Cerebellar nuclear complex (tissue), 1 donor: ENCODE measurements around the gene MYH15.

ENCODE experiments used
- DNase-seq, 2 experiments: peaks; one replicate each; lab custom pipeline; 2025; lab: John Stamatoyannopoulos, UW

MYH15 gene

DNA sequence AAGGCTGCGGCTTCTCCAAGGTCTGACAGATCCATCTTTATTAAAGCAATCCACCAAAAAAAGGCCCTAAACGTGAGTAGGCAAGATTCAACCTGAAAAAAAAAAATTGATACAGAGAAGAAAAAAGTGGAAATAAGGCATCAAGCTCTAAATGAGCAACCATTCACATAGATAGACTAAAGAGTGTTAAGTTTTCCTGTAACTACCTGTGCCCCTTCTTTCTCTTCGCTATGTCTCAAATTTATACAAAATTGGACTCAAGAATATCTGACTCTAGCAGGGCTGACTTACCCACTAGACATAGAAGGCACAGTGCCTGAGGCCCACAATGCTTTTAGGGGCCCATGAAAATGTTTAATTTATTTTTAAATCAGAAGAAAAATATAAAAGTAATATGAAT is at the start of gene MYH15:
Gene MYH15, minus strand, starts transcription at position 101 of the 400 bp plus-strand sequence. Its CDS starts 66 bp downstream, at position 35.
- DNase-seq = no peak

DNA sequence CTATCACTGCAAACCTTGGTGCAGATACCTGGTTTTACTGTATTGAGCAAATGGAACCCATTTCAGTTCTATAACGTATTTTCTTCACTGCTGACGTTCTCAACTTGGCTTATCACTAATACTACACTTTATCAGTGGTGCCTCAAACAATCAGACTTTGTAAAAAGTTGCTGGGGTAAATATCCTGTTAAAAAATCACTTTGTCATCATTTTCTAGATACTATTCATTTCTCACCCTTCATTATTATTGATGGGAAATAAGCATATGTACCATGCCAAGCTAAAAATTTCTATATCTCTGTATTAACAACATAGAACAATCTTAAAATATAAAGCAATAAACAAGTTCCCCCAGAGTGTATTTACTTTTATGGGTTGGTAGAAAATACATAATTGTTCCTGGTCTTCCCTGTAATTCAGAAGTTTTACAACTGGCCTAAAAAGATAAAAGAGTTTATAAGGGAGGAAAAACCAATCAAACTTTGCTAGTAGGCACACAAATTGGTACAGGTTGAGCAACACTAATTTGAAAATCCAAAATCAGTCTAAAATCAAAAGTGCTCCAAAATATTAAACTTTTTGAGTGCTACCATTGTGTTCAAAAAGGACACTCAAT is 45.7 kb upstream of the MYH15 start:
- DNase-seq = no peak

DNA sequence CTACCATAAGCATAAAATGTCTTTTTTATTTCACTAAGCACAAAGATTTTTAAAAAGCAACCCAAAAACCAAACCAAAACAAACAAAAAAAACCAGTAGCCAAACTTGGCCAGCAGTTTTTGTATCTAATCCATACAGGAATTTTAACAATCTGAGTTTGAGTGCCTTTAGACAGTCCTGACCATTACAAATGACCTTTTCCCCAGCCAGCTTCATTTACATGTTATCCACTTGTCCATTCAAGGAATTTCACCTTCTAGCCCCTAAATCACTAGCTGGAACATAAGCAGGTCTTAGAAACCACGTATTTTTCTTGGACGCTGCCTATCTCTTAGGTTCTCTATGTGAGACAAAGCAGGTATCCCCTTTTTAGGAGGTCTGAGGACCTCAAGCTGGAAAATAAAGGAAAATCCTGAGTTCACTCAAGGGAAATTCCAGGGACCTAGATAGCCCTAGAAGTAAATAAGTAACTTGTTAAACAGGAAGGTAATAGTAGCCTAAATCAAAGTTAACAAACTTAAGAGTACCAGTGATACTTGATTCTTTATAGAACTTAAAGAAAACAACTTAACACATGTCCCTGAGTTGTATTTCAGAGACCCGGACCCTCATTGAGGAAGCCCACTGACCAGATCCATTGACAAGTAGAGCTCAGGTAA is 44.6 kb upstream of the MYH15 start:
- no peak for DNase-seq

DNA sequence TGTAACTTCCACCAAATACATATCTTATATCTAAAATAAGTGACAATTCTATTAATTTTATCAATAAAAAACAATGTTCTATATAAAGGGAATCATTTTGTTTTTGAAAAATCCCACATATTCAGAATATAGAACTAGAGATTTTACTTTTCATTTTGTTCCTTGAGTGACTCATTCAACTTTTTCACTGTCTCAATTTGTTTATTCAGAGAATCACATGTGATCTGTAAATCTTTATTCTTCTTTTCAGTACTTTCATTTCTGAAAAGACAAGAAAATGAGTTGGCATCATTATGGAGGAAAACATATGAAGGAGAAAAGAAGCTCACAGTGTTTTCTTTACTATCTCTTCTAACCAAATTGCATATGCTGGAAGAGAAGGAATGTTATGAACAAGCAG is 43.8 kb upstream of the MYH15 start:
- no peak for DNase-seq

DNA sequence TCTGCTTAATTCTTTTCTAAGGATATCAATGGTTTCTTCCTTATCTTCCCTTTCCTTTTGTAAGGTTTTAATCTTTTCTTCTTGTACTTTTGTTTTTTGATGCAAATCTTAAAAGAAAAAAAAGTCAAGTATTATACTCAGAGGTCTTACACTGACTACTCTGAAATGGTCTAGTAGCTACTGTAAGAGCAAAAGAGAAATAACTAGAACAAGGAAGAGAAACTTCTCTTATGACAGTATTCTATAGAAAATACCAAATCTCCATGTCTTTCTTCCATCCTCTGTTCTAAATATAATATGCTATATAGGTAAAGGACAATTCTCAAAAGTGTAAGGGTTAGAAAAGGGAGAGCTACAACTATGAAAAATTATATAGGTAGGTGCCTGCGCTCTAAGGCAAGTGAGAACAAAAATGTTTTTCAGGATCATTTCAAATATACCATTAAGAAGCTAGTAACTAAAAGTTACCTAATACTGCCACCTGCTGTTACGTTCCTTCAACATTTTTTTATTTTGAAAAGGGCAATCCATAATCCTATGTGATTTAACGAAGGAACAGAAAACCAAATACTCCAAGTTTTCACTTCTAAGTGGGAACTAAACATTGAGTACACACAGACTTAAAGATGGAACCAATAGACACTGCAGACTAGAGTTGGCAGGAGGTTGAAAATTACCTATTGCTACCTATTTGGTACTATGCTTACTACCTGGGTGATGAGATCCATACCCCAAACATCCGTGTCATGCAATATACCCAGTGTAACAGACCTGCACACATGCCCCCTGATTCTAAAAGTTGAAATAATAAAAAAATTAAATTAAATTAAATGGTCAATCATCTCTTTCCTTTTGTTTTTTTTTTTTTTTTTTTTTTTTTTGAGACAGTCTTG is 42.1 kb upstream of the MYH15 start:
- DNase-seq = no peak

DNA sequence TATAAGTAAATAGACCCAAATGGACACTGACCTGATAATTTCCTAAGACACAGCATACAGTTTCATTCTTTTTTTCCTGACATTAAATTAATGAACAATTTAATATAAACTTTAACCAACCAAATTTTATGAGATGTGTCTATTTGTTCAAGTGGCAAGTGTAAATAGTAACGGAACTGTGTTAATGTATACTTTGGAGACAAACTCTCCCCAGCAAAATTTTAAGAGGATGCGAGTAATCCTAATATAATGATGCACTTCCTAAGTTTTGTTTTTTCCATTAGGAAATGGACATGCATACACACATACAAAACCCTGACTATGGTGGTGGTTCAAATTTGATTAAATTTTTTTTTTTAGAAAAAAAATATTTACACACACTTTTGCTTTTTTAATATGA is 38.5 kb upstream of the MYH15 start:
- DNase-seq = no peak

DNA sequence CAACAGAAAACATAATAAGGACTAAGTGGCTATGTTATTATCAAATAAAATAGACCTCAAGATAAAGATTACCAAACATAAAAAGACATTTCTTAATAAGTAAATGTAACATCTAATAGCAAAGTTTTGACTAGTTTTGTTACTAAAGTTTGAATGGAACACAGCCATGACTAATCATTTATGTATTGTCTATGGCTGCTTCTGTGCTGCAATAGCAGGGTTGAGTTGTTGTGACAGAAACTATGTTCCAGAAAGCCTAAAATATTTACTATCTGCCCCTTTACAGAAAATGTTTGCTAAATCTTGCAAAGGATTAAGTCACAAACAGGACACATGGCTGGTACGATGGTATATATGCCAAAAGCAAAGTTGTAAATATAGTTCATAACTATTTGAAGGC is 37.9 kb upstream of the MYH15 start:
- no peak for DNase-seq

DNA sequence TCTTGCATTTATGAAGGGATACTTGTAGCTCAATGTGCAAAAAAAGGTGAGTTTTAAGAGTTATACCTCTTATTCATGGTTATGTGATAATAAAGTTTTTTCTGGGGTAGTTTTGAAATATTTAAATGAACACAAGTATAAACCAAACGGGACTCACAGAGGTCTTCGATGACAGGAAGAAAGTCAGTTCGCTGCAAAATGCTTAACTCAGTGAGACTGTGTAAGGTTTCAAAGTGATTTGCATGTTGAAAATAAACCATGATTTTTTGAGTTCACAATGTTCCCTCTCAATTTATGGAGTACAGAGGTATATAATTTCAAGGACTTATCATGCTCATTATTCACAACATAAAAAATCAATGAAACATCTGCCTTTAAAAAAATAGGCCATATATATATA is 36.3 kb upstream of the MYH15 start:
- no peak for DNase-seq

DNA sequence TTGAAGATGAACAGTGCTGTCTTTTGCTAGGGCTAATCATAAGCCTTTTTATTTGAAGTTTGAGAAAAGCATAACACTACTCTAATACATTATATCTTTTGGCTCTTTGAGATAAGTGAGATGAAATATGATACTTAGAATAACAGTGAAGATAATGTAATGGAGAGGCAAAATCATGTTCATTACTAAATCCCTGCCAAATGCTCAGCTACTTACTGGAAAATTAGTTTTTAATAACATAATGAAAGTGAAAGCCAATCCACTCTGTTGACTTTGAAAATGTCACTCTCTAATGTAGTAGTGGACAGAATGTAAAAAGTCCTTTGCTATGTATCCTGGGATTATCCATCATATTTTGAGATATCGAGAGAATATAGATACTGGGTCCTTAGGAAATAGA is 35.9 kb upstream of the MYH15 start:
- DNase-seq = no peak

DNA sequence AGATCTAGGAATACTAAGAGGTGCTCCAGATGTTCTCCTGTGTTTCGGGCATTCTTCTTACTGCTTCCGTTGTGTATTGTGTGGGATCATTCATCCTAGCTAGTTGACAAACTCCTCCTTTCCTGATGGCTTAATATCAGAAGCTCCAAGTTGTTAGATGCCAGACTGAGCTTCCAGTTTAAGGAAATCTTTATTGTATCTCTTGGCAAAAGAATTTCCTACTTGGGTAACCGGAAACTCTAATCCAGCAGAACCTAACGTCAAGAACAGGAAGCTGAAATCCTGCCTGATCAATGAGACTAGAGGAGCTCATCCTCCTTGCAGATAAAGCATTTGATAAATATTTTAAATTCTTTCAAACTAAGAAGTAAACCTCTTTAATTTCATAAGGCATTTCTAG is 27.7 kb upstream of the MYH15 start:
- DNase-seq = no peak

DNA sequence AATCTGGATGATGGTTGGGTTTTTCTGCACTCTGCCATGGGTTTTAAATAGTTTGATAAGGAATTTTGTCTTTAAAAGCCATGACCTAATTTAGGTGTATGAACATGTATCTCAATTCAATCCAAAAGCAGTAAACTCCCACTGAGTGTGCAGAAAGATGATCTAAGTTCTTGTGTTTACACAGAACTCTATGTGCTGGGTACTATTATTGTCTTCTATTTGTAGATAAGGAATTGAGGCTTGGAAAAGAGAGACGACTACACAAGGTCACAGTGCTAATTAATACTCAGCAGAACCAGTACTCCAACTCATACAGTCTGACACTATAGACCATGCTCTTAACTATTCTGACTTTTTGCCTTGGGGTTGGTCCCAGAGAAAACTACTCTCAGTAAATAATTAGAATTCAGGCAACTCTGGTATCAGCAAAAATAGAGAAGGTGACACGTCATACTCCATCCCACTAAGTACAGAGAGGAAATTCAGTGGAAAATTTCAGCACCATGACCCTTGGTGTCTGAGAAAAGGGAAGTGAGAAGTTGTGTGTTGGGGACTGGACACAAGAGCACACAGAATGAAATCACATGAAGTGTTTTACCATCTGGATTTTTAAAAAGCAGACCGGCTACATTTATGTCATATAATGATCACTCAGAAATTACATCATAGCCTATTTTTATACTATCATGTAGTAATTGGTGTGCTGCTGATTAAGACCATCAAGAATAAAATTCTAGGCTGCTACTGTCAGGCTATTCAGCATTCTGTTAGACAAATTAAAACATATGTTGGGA is 18.3 kb upstream of the MYH15 start:
- DNase-seq = no peak

DNA sequence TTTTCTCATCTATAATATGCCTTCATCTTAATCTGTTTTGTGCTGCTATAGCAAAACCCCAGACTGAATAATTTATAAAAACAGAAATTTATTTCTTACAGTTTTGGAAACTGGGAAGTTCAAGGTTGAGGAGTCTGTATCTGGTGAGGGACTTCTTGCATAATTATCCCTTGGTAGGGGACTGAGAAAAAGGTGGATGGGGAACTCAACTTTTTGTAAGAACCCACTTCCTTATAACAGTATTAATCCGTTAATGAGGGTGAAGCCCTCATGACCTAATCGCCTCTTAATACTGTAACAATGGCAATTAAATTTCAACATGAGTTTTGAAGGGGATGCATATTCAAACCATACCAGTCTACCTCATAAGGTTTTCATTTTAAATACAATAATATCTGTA is 17.4 kb upstream of the MYH15 start:
- DNase-seq = no peak

DNA sequence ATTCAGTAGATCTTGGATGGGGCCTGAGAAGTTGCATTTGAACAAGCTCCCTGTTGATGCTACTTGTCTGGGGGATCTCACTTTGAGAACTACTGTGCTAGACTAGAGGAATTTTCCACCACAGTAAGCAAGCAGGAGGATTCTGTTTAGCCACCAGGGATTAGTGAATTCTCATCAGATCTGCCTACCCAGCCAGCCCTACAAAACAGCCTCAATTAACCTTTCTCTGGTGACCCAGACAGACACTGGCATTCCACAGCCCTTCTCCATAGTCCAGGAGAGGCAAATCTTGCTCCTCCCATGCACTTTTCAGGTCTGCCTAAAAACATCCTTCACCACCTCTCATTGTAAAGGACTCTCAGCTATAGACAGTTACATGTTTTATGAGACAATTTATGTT is 16.7 kb upstream of the MYH15 start:
- no peak for DNase-seq

DNA sequence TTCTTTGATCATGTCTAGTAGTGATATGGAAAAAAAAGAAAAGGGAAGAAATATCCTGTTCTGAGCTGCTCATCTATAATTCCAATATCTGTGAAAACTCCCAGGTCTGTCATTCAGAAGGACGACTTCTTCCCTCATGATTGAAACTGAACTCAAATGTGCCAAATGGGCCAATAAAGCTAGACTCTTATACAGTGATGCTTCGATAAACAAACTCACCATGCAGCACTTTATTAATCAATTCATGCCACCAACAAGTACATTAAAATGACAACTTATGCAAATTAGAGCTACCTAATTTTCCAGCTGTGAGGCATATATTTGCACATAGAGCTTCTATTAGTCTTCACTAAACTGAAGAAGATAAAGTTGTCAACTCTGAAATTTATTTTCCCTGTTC is 15.6 kb upstream of the MYH15 start:
- no peak for DNase-seq

DNA sequence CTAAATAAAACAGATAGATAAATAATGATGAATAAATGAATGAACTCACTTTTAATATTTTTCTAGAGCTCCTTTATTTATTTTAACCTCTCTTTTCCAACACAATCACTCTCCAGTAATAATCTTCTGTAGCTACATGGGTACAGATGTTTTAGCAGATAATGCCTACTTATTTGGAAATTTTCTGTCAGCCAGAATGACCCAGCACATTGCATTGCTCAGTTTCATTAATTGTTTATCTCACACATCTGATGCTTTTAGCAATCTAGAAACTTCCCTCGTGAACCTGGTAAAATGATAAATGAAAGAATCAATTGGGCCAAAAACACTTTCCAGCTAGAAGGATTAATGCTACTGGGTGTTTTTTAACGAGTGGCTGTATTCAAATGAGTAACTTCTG is 14.9 kb upstream of the MYH15 start:
- no peak for DNase-seq

DNA sequence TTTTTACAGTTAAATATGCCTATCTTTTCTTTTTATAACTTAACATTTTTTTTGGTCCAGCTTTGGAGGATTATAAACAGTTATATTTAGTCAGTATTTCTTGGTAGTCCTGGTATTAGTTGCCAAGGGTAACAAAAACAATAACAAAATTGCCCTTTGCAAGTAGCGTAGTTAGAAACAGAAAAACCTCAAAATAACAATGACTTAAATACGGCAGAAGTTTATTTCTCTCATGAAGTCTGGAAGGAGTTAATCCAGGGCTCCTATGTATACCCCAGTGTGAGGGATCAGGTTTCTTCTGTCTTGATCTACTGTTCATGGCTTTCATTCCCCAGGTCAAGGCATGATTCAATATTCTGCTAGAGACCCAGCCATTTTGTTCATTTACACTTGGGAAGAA is 14.1 kb upstream of the MYH15 start:
- DNase-seq = no peak

DNA sequence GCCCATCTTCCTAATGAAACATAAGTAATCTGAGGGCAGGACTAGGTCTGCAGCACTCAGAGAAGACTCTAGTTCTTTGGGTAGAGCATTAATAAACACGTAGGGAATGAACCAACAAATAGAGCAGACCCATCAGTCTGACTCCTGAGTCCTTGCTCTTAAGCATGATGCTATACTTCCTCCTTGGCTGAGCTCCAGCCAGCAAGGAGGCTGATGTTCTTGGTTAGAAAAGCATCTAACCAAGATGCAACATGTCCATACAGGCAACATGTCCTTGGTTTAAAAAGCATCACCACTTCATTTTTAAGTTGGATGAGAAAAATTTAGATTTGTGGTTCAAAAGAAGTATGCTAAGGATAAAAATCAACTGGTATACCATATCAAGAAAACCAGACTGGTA is 8.5 kb upstream of the MYH15 start:
- no peak for DNase-seq

DNA sequence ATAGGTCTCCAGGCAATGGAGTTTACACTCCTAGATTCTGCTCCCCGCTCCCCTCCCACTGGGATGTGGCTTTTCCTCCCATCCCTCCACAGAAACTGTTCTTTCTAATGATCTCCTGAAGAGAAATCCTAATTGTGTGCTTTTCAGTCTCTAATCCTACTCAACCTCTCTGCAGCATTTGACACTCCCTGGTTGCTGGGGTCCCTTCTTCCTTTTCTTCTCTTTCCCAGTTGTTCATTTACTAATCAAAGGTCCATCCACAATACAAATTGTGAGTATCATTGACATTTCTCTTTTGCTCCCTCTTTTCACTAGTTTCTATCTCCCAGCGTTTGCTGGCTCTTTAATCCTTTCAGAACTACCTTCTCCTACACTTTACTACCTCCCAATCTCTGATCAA is 6.5 kb upstream of the MYH15 start:
- no peak for DNase-seq

DNA sequence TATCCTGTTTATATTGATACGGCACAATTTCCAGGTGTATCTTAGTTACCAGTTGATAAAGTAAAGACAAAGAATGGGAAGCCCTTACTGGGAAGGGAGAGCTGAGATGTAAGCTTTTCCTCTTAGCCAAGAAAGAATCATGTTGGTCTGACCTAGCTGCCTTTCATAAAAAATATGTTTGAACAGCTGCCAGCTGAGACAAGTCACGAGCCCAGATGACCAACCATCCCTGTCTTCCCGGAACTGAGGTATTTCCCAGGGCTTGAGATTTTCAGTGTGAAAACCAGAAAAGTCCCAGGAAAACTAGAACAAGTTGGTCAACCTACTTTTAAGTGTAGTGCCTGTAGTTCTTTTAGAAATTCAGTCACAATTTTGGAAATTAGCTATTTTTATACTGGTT is 3.6 kb upstream of the MYH15 start:
- DNase-seq = no peak

DNA sequence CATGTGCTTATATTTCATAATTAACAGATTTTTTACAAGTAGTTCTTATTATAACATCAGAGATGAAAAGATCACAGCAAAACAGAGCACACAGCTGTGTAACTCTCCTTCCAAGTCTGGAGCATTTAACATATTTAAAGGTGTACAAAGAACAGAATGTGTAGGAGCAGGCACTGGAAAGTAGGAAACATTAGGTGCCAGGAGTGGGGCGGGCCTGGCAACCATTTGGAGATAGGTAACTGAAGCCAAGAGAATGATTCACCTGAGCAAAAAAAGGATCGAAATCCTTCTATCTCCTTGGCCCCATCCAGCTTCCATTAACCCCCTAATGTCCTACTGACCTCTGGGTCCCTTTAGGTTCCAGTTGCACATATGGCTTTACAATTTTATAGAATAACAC is 2.3 kb upstream of the MYH15 start:
- DNase-seq = no peak

DNA sequence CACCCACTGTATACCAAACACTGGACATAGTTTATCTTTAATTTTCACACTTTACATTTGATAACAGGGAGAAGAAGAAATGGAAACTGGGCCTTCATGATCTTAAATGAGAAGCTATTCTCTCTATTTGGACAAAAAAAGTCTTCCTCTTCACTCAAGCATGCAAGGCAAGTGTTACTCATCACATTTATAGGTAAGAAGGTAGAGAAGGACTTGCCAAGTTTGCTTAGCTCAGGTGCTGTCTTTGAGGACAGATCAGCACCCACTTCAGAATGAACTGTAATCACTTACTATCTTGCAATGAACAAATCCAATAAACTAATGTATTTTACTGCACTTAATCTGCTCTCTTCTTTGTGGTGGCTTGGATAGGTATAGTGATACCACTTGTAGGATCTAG is 1.1 kb upstream of the MYH15 start:
- no peak for DNase-seq

DNA sequence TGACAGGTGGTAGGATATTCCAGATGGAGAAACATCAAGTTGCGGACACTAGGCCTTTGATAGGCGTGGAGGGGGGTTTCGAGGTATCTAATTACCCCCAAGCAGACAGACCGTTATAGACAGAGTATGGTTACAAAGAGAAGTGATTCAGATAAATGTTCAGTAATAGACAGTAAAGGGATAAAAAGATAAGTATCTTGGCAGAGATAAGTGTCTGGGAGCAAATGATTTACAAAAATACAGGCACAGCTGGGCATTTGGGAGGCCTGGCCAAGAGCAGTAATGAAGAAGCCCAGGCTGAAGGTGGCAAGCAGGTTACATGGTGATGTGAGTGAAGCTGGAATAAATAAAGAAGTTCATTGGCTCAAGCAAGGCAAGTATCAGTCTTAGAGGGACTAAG is 659 bp upstream of the MYH15 start:
- no peak for DNase-seq
